Measurements from ENCODE around the gene ULBP1.
"Not testable (repeated sequence)": the region's sequence is repeated elsewhere in the genome, so short reads cannot be mapped to it uniquely, and the experiment has no call there.

The ULBP1 gene

DNA sequence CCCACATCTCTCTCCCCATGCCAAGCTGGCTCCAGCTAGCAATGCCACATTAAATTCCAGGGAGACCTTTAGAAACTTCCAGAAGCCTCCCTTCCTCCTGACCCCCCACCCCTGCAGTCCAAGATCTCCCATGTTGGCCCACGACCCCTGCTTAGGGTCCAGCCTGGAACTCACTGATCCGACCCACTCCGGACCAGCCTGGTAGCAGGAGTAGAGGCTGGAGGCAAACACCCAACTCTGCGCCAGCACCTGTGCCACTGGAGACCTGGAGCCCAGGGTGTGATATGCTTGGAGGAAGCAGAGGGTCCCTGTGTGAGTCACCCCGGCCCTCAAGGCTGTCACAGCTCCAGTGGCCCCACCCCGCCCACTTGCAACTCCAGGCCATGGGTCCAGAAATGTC, 3.3 kb upstream of the ULBP1 start:
- Histone ChIP-seq H3K9me3 (no peaks in the 10 kb centered on the region; the same call in 1 of the 2 replicates), H3K9ac (no peak overlapping the region), H3K4me3 (no peak overlapping the region), H4K20me1 (peaks cover 13% of the 10 kb centered on the region), H3K27me3 (peaks cover 79% of the 10 kb centered on the region), H3K27ac (no peak overlapping the region), H3K36me3 (no peaks in the 10 kb centered on the region), H3K4me1 (peaks cover 24% of the 10 kb centered on the region), H3K4me2 (no peak overlapping the region)
- no peak for TF ChIP-seq Cebpa-rat (IDR thresholded peaks at IDR 0.05)

DNA sequence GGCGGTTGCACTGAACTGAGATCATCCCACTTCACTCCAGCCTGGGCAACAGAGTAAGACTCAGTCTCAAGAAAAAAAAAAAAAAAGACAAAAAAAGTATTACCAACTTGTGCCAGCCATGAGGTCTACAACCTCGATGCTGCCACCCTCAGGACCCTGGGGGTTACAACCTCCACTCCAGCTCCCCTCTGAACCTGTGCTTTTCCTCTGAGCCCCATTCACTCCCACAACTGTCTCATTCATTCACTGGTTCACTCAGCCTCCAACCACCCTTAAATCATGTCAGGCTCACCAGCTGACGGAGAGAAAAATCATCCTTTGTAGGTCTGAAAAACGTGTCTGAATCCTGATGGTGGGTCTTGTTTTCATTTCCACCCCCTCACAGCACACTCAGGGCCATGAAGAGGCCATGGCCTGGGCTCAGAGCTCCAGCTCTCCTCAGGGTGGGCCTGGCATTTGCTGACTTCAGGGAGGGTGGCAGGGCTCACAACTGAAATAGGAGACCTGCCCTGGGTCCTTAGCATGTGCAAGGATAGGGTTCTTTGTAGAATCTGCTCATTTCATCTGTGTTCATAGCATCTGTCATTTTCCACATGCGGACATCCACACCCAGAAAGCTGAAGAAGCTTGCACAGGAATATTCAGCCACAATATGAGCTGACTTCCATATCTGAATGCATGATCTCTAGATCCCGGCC, 1.9 kb upstream of the ULBP1 start:
- peaks cover 24% of the 10 kb centered on the region for H4K20me1 ChIP-seq
- H3K4me1 ChIP-seq = peaks cover 25% of the 10 kb centered on the region
- H3K4me3 ChIP-seq = no peak overlapping the region
- no peaks in the 10 kb centered on the region for H3K36me3 ChIP-seq
- H3K27me3 ChIP-seq = peaks cover 79% of the 10 kb centered on the region
- H3K4me2 ChIP-seq = no peak overlapping the region
- TF ChIP-seq Cebpa-rat (IDR thresholded peaks at IDR 0.05) = no peak
- no peaks in the 10 kb centered on the region for H3K9me3 ChIP-seq
- no peak overlapping the region for H3K27ac ChIP-seq
- H3K9ac ChIP-seq = no peak overlapping the region

DNA sequence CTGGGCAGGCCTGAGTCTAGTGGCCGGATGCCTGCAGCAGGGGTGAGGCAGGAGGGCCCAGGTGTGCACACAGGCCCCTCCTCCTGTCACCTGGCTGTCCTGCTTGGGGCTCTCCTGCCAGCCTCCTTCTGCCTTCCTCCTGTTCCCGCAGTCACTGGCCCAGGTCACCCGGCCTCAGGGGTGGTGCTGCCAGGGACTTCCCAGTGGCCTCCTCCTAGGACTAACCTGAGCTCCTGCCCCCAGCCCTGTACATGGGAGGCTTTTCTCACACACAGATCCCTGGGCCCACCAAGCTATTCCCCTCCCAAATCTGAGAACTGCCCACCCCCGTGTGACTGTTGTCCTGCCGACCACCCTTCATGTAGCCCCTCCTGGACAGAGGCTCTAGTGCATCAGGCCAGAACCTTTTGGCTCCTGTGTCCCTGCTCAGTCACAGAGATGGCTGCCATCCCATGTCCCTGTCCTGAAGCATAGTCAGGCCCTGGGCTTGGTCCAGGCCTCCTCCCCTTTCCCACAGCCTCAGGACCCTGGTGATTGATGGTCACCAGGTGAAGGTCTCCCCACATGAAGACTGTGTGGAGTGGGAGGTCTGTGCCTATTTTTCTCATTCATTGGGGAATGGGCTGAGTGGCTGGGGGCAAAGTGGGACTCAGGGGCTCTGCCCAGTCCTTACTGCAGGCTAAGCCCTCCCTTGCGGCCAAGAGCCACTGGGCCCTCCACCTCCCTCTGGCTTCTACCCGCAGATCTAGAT, 1.1 kb upstream of the ULBP1 start:
- Histone ChIP-seq H3K9ac (no peak overlapping the region), H3K4me2 (peak overlapping the region; percentile 93), H3K4me3 (peak overlapping the region; percentile 69), H4K20me1 (peaks cover 24% of the 10 kb centered on the region), H3K4me1 (peaks cover 25% of the 10 kb centered on the region), H3K27me3 (peaks cover 79% of the 10 kb centered on the region), H3K27ac (no peak overlapping the region), H3K9me3 (no peaks in the 10 kb centered on the region), H3K36me3 (no peaks in the 10 kb centered on the region)
- TF ChIP-seq Cebpa-rat (IDR thresholded peaks at IDR 0.05) = no peak

DNA sequence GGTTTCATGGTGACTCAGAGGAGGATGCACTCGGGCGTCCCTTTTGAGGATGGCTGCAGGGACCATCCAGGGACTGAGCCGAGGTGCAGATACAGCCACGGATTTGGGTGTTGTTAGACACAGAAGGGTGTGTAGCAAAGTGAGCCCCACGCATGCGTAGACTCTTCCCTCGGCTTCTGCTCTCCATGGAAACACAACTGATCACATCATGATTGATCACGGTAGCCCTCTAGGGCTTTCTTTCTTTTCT, 606 bp upstream of the ULBP1 start:
- peaks cover 25% of the 10 kb centered on the region for H3K4me1 ChIP-seq
- no peaks in the 10 kb centered on the region for H3K36me3 ChIP-seq
- H4K20me1 ChIP-seq = peaks cover 24% of the 10 kb centered on the region
- peak overlapping the region; percentile 69 for H3K4me3 ChIP-seq
- H3K9me3 ChIP-seq = no peaks in the 10 kb centered on the region
- no peak overlapping the region for H3K27ac ChIP-seq
- TF ChIP-seq Cebpa-rat (IDR thresholded peaks at IDR 0.05) = no peak
- H3K9ac ChIP-seq = 0 out of 2 replicates have a peak overlapping the region, but pooled peaks have one; percentile 50
- peak overlapping the region; percentile 93 for H3K4me2 ChIP-seq
- H3K27me3 ChIP-seq = peaks cover 79% of the 10 kb centered on the region

- no peak for TF ChIP-seq Cebpa-rat (IDR thresholded peaks at IDR 0.05)
- H3K27ac ChIP-seq = no peak overlapping the region
- H3K9me3 ChIP-seq = no peaks in the 10 kb centered on the region
- H3K4me3 ChIP-seq = peak overlapping the region; percentile 69
- no peaks in the 10 kb centered on the region for H3K36me3 ChIP-seq
- H3K27me3 ChIP-seq = peaks cover 84% of the 10 kb centered on the region
- no peak overlapping the region for H3K9ac ChIP-seq
- H4K20me1 ChIP-seq = peaks cover 24% of the 10 kb centered on the region
- peak overlapping the region; percentile 93 for H3K4me2 ChIP-seq
- H3K4me1 ChIP-seq = peaks cover 25% of the 10 kb centered on the region
Measured at GRCh38 chr6:149964308-149965193, 808 bp downstream of the ULBP1 start.

- no peak for TF ChIP-seq Cebpa-rat (IDR thresholded peaks at IDR 0.05)
- peak overlapping the region; percentile 93 for H3K4me2 ChIP-seq
Measured at GRCh38 chr6:149965194-149966020, 1.7 kb downstream of the ULBP1 start.

DNA sequence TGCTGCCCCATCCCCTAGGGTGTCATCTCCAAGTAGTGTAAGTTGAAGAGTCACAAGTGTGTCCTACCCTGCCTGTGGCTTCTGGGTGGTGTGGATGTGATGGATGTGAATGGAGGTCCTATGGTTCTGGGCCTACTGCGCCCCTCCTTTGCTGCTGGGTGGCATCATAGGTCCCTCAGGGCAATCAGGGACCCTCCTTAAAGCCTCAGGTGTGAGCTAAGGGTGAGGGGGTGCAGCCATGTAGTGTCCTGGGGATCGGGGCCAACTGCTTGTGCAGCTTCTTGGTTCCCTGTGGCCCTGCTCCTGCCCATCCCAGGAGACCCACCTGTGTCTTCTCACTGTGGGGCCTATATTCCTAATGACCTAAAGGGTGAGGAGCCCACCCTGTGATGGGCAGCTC, 2.6 kb downstream of the ULBP1 start:
- H4K20me1 ChIP-seq = peaks cover 24% of the 10 kb centered on the region
- not testable (repeated sequence) for H3K4me3 ChIP-seq, H3K4me2 ChIP-seq, H3K36me3 ChIP-seq, H3K9me3 ChIP-seq, H3K27ac ChIP-seq, H3K9ac ChIP-seq
- peaks cover 25% of the 10 kb centered on the region for H3K4me1 ChIP-seq
- peaks cover 87% of the 10 kb centered on the region for H3K27me3 ChIP-seq

More at GRCh38 chr6:149965194-149966020, 1.7 kb downstream of the ULBP1 start:
- H3K4me1 ChIP-seq = peaks cover 25% of the 10 kb centered on the region
- H3K36me3 ChIP-seq = no peaks in the 10 kb centered on the region
- H3K27me3 ChIP-seq = peaks cover 90% of the 10 kb centered on the region
- peak overlapping the region; percentile 69 for H3K4me3 ChIP-seq
- no peak overlapping the region for H3K27ac ChIP-seq
- peaks cover 24% of the 10 kb centered on the region for H4K20me1 ChIP-seq
- H3K9ac ChIP-seq = no peak overlapping the region
- H3K9me3 ChIP-seq = no peaks in the 10 kb centered on the region

DNA sequence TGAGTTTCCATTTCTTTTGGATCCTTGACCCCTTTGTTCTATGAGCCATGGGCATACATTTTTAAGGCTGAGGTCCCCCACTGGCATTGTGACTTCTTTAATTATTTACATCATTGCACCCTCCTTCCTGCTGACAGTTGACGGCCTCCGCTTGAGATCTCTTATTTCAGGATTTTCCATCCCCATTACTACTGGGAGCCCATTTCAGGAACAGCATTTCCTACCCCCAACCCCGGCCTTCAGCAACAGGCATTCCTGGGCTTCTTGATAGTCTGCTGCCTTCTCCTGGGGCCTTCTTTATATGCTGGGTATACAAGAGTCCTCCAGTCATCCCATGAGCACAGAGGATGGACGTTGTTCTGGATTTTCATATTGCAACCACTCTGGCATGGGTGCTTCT, 3.8 kb downstream of the ULBP1 start:
- no peak overlapping the region for H3K4me2 ChIP-seq
- peaks cover 78% of the 10 kb centered on the region for H3K27me3 ChIP-seq
- H3K4me1 ChIP-seq = peaks cover 25% of the 10 kb centered on the region

DNA sequence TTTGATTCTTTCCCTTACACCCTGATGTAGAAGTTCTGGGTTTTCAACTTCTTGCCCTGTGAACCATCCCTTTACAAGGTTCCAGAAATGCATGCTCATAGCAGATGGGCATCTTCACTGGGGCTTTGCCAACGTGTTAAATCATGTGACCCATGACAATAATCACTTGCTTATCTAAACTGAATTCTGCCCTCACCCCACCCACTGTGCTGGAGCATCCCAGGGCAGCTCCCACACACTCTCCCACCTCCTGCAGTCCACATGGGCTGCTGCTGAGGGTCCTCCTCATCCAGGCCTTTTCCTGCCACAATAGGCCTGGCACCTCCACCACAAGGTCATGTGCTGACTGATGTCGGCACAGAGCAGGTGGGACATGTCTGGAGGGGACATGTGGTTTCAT, 4.3 kb downstream of the ULBP1 start:
- Histone ChIP-seq H4K20me1 (peaks cover 24% of the 10 kb centered on the region), H3K4me1 (peaks cover 22% of the 10 kb centered on the region), H3K27me3 (peaks cover 74% of the 10 kb centered on the region)
- not testable (repeated sequence) for H3K4me2 ChIP-seq, H3K36me3 ChIP-seq, H3K9ac ChIP-seq, H3K27ac ChIP-seq, H3K4me3 ChIP-seq, H3K9me3 ChIP-seq

More for the DNA sequence above, 3.8 kb downstream of the ULBP1 start:
- Histone ChIP-seq H4K20me1 (peaks cover 24% of the 10 kb centered on the region), H3K4me3 (no peak overlapping the region), H3K36me3 (no peaks in the 10 kb centered on the region), H3K27ac (no peak overlapping the region), H3K9me3 (no peaks in the 10 kb centered on the region), H3K9ac (no peak overlapping the region)
- TF ChIP-seq Cebpa-rat (IDR thresholded peaks at IDR 0.05) = no peak

GRCh38 chr6:149968909-149969308, 5.2 kb downstream of the ULBP1 start:
- H3K27ac ChIP-seq, H3K9me3 ChIP-seq, H3K9ac ChIP-seq, H3K4me2 ChIP-seq, H3K4me3 ChIP-seq, H3K36me3 ChIP-seq: not testable (repeated sequence)
- H4K20me1 ChIP-seq = peaks cover 24% of the 10 kb centered on the region
- peaks cover 17% of the 10 kb centered on the region for H3K4me1 ChIP-seq
- H3K27me3 ChIP-seq = peaks cover 65% of the 10 kb centered on the region

Data from BLaER1 (cell line).